Measurements from ENCODE around the gene PSMB5.
A peak's percentile ranks its signal among the peaks of the same experiment; 100 is the strongest.
"Not testable (repeated sequence)": the region's sequence is repeated elsewhere in the genome, so short reads cannot be mapped to it uniquely, and the experiment has no call there.

Gene PSMB5

DNA sequence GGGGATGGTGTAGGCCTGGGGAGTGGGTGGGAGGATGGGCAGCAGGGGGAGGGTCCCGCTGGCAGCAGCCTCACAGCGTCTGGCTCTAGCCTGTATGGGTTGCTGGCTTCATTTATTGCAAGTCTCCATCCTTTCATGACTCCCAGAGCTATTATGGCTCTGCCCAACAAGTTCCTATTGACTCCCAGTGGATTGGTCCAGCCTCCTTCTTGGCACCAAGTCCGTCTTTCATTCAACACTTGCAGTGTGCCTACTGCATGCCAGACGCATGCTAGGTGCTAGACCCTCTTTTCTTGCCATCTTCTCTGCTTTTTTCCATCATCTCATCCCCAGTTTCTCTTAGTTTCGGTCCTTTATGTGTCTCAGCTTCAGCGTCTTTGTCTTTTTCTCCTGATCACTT is 8.4 kb upstream of the PSMB5 start:
- no peak for DNase-seq

DNA sequence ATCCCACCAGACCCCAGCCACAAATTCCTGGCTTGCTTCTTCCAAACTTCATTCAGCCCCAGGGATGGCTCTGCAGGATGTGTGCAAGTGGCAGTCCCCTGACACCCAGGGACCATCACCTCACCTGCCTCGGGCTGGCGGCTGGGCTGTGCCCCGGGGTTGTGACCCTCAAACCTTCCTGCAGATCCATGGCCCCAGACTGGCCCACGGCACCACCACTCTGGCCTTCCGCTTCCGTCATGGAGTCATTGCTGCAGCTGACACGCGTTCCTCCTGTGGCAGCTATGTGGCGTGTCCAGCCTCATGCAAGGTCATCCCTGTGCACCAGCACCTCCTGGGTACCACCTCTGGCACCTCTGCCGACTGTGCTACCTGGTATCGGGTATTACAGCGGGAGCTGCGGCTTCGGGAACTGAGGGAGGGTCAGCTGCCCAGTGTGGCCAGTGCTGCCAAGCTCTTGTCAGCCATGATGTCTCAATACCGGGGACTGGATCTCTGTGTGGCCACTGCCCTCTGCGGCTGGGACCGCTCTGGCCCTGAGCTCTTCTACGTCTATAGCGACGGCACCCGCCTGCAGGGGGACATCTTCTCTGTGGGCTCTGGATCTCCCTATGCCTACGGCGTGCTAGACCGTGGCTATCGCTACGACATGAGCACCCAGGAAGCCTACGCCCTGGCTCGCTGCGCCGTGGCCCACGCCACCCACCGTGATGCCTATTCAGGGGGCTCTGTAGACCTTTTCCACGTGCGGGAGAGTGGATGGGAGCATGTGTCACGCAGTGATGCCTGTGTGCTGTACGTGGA is 7.7 kb upstream of the PSMB5 start, which contains the start of gene PSMB11:
Gene PSMB11 (plus strand): TSS at position 51 of the 804 bp plus-strand sequence. CDS start 14 bp downstream, at position 65.
- DNase-seq: no peak

GRCh38 chr14:23041729-23042128 is 7.0 kb upstream of the PSMB5 start:
- DNase-seq: no peak

GRCh38 chr14:23040100-23040499 is 5.4 kb upstream of the PSMB5 start:
- no peak for DNase-seq

GRCh38 chr14:23035303-23036144 is 824 bp upstream of the PSMB5 start:
- no peak for DNase-seq

DNA sequence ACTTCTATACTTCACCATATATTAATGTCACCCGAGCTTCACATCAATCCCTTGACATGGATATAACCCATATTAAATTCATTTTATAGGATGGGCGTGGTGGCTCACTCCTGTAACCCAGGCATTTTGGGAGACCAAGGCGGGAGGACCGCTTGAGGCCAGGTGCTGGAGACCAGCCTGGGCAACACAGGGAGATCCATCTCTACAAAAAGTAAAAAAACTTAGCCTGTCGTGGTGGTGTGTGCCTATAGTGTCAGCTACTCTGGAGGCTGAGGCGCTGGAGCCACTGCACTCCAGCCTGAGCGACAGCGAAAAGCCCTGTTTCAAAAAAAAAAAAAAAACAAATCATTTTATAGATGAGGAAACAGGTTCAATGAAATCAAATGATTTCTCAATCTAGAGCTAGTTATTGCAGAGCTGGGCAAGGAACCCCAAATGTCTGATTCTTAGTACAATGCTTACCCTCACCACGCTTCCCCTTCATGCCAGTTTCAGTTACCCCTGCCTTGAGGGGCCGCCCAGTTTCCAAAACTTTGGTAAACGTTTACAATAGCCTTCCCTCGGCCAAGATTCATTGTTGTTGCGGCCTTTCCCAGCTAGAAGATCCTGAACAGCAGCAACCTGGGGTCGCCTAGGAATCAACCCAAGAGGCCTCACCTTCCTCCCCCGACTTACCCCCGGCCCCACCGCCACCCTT is 751 bp downstream of the PSMB5 start:
- DNase-seq: peak; percentile 41

- no peak for DNase-seq
Measured at GRCh38 chr14:23033251-23033727, 1.4 kb downstream of the PSMB5 start.

DNA sequence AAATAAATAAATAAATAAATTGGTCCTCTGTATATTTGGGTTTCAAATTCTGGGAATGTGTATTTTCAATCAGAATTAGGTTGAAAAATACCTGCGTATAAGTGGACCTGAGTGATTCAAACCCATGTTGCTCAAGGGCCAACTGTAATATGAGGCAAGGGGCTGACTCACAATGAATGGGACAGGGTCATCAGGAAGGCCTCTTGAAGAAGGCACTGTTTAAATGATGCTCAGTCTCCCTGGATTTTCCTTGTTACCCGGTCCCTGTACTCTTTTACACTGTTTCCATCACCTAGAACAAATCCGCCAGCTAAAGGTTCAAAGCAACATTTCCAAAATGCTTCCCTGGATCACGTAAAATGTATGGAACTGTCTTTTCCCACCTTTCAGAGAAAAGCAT is 3.8 kb downstream of the PSMB5 start:
- no peak for DNase-seq

GRCh38 chr14:23028799-23029198 is 5.9 kb downstream of the PSMB5 start:
- no peak for DNase-seq

- DNase-seq: no peak
Measured at GRCh38 chr14:23025151-23025814, 9.4 kb downstream of the PSMB5 start.

GRCh38 chr14:23024612-23025075 is 10.1 kb downstream of the PSMB5 start:
- no peak for DNase-seq

- DNase-seq: no peak
Measured at GRCh38 chr14:23023795-23024152, 10.9 kb downstream of the PSMB5 start.

- DNase-seq: no peak
Measured at GRCh38 chr14:23023022-23023794, 11.5 kb downstream of the PSMB5 start.

- DNase-seq: no peak
Measured at GRCh38 chr14:23021889-23022442, 12.7 kb downstream of the PSMB5 start.

DNA sequence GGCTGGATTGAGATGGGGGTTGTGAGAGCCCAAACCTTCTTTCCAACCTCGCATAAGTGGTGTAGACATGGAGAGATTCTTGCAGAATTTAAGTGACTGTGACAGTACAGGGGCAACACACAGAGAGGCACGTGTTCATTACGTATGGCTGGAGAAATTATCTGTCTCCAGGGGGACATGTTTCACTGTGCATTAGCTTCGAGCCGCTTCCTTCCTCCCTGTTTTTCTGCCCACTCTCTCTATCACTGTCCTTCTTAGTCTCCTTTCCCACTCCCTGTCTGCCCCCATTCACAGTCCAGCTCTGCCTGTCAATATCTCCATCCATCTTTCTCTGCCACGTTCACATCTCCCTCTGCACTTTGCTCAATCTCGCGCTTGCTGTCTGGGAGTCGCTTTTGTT is 13.3 kb downstream of the PSMB5 start:
- DNase-seq: no peak

DNA sequence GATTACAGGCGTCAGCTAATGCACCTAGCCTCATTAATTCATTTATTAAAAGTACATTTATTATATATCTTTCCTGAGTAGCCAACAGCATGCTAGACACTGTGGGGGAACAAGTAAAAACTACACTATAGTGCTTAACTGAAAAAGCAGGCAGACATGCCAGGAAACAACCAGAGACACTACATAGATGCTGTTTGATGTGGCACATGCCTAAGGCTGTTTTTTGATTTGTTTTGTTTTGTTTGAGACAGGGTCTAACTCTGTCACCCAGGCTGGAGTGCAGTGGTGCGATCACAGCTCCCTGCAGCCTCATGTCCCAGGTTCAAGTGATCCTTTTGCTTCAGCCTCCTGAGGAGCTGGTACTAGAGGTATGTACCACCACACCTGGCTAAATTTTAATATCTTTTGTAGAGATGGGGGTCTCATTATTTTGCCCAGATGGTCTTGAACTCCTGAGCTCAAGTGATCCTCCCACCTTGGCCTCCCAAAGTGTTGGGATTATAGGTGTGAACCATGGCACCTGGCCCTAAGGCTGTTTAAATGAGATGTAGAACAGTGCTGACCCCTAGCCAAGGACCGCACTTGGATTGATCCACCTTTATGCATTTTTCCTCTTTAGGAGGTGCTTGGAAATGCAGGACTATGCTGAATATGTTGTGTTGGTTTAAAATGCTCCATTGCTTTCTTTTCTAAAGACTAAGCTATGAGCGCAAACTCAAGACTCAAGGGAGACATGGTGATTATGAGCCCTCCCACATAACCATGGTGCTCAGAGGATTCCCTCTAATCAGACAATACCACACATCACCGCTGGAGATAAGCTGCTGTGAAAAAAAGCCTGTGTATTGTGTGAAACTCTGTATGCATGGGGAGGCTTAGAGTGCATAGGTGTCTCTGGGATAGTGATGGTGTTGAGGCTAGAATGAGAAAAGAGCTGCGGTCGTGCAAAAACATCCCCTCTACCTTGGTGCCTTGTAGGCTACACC is 14.3 kb downstream of the PSMB5 start:
- no peak for DNase-seq

DNA sequence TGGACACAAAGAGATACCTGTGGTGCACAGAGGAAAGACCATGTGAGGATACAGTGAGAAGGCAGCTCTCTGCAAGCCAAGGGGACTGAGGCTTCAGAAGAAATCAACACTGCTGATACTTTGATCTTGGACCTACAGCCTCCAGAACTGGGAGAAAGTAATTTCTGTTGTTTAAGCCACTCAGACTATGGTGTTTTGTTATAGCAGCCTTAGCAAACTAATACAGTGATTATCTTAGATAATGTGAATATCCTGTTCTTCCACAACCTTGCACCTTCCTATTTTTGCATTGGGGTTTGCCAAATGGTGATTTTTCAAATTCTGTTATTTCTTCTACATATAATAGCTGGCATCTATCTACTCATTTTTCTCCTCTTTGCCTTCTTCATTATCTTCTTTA is 16.6 kb downstream of the PSMB5 start:
- DNase-seq: no peak

GRCh38 chr14:23017091-23017490 is 17.6 kb downstream of the PSMB5 start:
- no peak for DNase-seq

GRCh38 chr14:23015618-23016017 is 19.1 kb downstream of the PSMB5 start:
- DNase-seq: no peak

DNA sequence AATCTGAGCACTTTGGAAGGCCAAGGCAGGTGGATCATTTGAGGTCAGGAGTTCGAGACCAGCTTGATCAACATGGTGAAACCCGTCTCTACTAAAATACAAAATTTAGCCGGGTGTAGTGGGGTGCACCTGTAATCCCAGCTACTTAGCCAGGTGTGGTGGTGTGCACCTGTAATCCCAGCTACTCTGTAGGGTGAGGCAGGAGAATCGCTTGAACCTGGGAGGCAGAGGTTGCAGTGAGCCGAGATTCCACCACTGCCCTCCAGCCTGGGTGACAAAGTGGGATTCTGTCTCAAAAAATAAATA is 21.0 kb downstream of the PSMB5 start:
- not testable (repeated sequence) for DNase-seq

All from stimulated activated CD4-positive, alpha-beta T cell treated with anti-CD3 and anti-CD28 coated beads, Interleukin-4, amount 100 ng/mL, for 24 hours (primary cell).